CD14-positive monocyte (primary cell): Measurements from ENCODE around the gene CGB8. TPM values are rescaled to one million over a fixed set of nuclear protein-coding genes. Genes with fewer than 3 reads are reported as not detected.

Experiments
- DNase-seq, 3 donors: peaks; one replicate each; pipeline ENCODE4 v3.0.0-alpha.2; 2011 to 2022
- H2AFZ ChIP-seq: 2 replicates; pipeline ENCODE4 v1.6.0; 2012; ENCODE audit warnings: mild to moderate bottlenecking, low read depth, low read length, inconsistent platforms; ENCODE audit not compliant: insufficient read depth, poor library complexity, severe bottlenecking
- H3K27ac ChIP-seq, 2 donors: 1 replicate in 1 of 2; 2 replicates in 1 of 2; pipeline ENCODE4 v1.5.1; 2012 to 2013; ENCODE audit warnings: low read length in 2 of 2, control low read depth in 1 of 2, inconsistent platforms in 1 of 2, low read depth in 1 of 2, mild to moderate bottlenecking in 1 of 2
- H3K27me3 ChIP-seq, 2 donors: one replicate each; pipeline versions ENCODE4 v1.6.0 to v1.6.1; 2011 to 2013; ENCODE audit warnings: low read length in 2 of 2; ENCODE audit not compliant: control insufficient read depth in 2 of 2, insufficient read depth in 2 of 2
- H3K36me3 ChIP-seq, 2 donors: replicated peaks in 1 of 2; 1 replicate in 1 of 2; 2 replicates in 1 of 2; pipeline versions ENCODE4 v1.5.1 to v1.6.1; 2012 to 2013; ENCODE audit warnings: low read length in 2 of 2, control low read depth in 1 of 2, inconsistent platforms in 1 of 2, mild to moderate bottlenecking in 1 of 2; ENCODE audit not compliant: insufficient read depth in 2 of 2, control insufficient read depth in 1 of 2
- H3K4me1 ChIP-seq, 2 donors: 1 replicate in 1 of 2; 2 replicates in 1 of 2; pipeline versions ENCODE4 v1.5.1 to v1.6.1; 2012 to 2013; ENCODE audit warnings: low read length in 2 of 2, control low read depth in 1 of 2, inconsistent platforms in 1 of 2, mild to moderate bottlenecking in 1 of 2, moderate library complexity in 1 of 2; ENCODE audit not compliant: insufficient read depth in 2 of 2, control insufficient read depth in 1 of 2
- H3K4me2 ChIP-seq: replicated peaks from 2 replicates; pipeline ENCODE3; 2012; ENCODE audit warnings: low read length, moderate library complexity, mild to moderate bottlenecking; ENCODE audit not compliant: poor library complexity, severe bottlenecking; ENCODE audit errors: extremely low read depth
- H3K4me3 ChIP-seq, 3 experiments: fragments of 200-600 bp in 1 of 3; sonication (generic) in 1 of 3; replicated peaks in 1 of 3; 1 replicate in 2 of 3; 2 replicates in 1 of 3; pipeline ENCODE4 v1.5.1; 2011 to 2013; ENCODE audit warnings: low read length in 3 of 3, mild to moderate bottlenecking in 3 of 3, control low read depth in 2 of 3, low read depth in 2 of 3, inconsistent platforms in 1 of 3, moderate library complexity in 1 of 3
- H3K79me2 ChIP-seq: 2 replicates; pipeline ENCODE4 v1.6.0; 2012; ENCODE audit warnings: mild to moderate bottlenecking, control low read depth, inconsistent platforms, low read length, moderate library complexity; ENCODE audit not compliant: insufficient read depth
- H3K9ac ChIP-seq: 2 replicates; pipeline ENCODE4 v1.6.0; 2017; ENCODE audit warnings: low read length, mild to moderate bottlenecking; ENCODE audit not compliant: insufficient read depth, poor library complexity, severe bottlenecking
- H3K9me3 ChIP-seq, 2 donors: replicated peaks in 1 of 2; 1 replicate in 1 of 2; 2 replicates in 1 of 2; pipeline versions ENCODE4 v1.5.1 to v1.6.1; 2012 to 2013; ENCODE audit warnings: low read length in 2 of 2, control low read depth in 1 of 2; ENCODE audit not compliant: control insufficient read depth in 1 of 2, insufficient read depth in 1 of 2
- H4K20me1 ChIP-seq: 2 replicates; pipeline ENCODE4 v1.6.0; 2012; ENCODE audit warnings: mild to moderate bottlenecking, low read length, control low read depth, moderate library complexity; ENCODE audit not compliant: insufficient read depth
- H3K27ac Mint-ChIP-seq, 7 donors: one replicate each; pipeline ENCODE4 v1.8.0; 2020; ENCODE audit warnings: mild to moderate bottlenecking in 7 of 7, mixed read lengths in 7 of 7, moderate library complexity in 6 of 7, inconsistent platforms in 2 of 7
- H3K27me3 Mint-ChIP-seq, 3 donors: one replicate each; pipeline ENCODE4 v1.8.0; 2021 to 2022; ENCODE audit warnings: low read depth in 3 of 3, mild to moderate bottlenecking in 3 of 3, mixed read lengths in 3 of 3, moderate library complexity in 3 of 3, inconsistent platforms in 1 of 3
- H3K36me3 Mint-ChIP-seq, 2 donors: one replicate each; pipeline ENCODE4 v1.8.0; 2020; ENCODE audit warnings: mixed read lengths in 2 of 2, inconsistent platforms in 1 of 2, mild to moderate bottlenecking in 1 of 2
- H3K4me1 Mint-ChIP-seq: one replicate; pipeline ENCODE4 v1.8.0; 2020; ENCODE audit warnings: mild to moderate bottlenecking, mixed read lengths
- H3K4me3 Mint-ChIP-seq, 2 donors: one replicate each; pipeline ENCODE4 v1.8.0; 2020; ENCODE audit warnings: mild to moderate bottlenecking in 2 of 2, mixed read lengths in 2 of 2, moderate library complexity in 1 of 2
- H3K9me3 Mint-ChIP-seq, 7 donors: one replicate each; pipeline ENCODE4 v1.8.0; 2020 to 2022; ENCODE audit warnings: mixed read lengths in 7 of 7, mild to moderate bottlenecking in 6 of 7, moderate library complexity in 6 of 7, inconsistent platforms in 2 of 7
- WGBS: methylation state at CpG from one replicate; pipeline ENCODE4 v1.1.5; 2013; ENCODE audit warnings: missing lambda C conversion rate; ENCODE audit not compliant: insufficient coverage; 5-methylcytosine and 5-hydroxymethylcytosine counted together
- intact Hi-C, 2 donors: fragments of 100-400 bp; cut with micrococcal nuclease; formaldehyde crosslinking; loops; one replicate each; pipeline versions ENCODE4 v1.15.0 to v1.15.1; 2023
- polyA plus RNA-seq, 3 donors: library from polyadenylated mRNA; depleted of rRNA in 1 of 3; unstranded in 2 of 3; stranded (reverse) in 1 of 3; fragments of 300-500 nt in 2 of 3; fragments of >200 nt in 1 of 3; fragmentation: Illumina TruSeq in 2 of 3; gene quantifications; 1 replicate in 2 of 3; 2 replicates in 1 of 3; pipeline ENCODE4 v1.2.3, GENCODE V29; 2012 to 2021
- TF ChIP-seq, protein P1 (sequence below): fragments of 200-600 bp; IDR thresholded peaks from one replicate; pipeline ENCODE4 v1.8.0; 2022; ENCODE audit warnings: antibody characterized with exemption, mild to moderate bottlenecking

The CGB8 gene
- polyA plus RNA-seq, 3 donors = not detected

DNA sequence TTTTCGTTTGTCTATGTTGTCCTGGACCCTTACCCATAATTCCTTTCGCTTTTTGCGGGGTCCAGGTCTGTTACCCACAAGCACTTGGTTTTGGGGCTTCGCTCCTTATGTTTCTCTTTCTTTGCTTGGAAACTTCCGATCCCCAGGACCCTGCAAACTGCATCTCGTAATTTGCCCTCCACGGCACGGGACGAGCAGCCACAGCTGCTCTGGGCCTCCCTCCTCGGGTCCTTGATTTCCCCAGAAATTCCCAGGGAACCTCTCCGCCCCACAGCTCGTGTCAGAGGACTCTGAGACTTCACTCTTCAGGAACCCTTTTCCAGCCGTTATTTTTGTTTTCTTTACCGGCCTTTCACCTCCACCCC is 36.9 kb upstream of the CGB8 start:
- H3K4me1 Mint-ChIP-seq = peaks cover 21% of the 10 kb centered on the region
- peaks cover 19 to 36% of the 10 kb centered on the region in 2 donors for H3K36me3 Mint-ChIP-seq
- Histone ChIP-seq H2AFZ (peak overlapping the region; percentile 82), H3K4me1 (peaks cover 18 to 22% of the 10 kb centered on the region in 2 donors), H3K27me3 (no peaks in the 10 kb centered on the region), H3K27ac (peak overlapping the region; percentile 61 to 84), H3K9ac (peak overlapping the region; percentile 84), H4K20me1 (peaks cover 53% of the 10 kb centered on the region), H3K36me3 (peaks cover 22 to 34% of the 10 kb centered on the region in 2 donors), H3K9me3 (no peaks in the 10 kb centered on the region), H3K4me3 (peak overlapping the region; percentile 62 to 93 (median 71)), H3K4me2 (peak overlapping the region; percentile 96), H3K79me2 (peaks cover 52% of the 10 kb centered on the region)
- TF ChIP-seq, protein P1, sequence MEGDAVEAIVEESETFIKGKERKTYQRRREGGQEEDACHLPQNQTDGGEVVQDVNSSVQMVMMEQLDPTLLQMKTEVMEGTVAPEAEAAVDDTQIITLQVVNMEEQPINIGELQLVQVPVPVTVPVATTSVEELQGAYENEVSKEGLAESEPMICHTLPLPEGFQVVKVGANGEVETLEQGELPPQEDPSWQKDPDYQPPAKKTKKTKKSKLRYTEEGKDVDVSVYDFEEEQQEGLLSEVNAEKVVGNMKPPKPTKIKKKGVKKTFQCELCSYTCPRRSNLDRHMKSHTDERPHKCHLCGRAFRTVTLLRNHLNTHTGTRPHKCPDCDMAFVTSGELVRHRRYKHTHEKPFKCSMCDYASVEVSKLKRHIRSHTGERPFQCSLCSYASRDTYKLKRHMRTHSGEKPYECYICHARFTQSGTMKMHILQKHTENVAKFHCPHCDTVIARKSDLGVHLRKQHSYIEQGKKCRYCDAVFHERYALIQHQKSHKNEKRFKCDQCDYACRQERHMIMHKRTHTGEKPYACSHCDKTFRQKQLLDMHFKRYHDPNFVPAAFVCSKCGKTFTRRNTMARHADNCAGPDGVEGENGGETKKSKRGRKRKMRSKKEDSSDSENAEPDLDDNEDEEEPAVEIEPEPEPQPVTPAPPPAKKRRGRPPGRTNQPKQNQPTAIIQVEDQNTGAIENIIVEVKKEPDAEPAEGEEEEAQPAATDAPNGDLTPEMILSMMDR = no peak
- H3K27ac Mint-ChIP-seq = peak overlapping the region; percentile 86 to 95 (median 89)
- no peaks in the 10 kb centered on the region for H3K9me3 Mint-ChIP-seq
- WGBS = 0% methylated on average over 14 of the region's 14 CpGs
- DNase-seq = no peak
- H3K4me3 Mint-ChIP-seq = peak overlapping the region; percentile 91 to 94
- H3K27me3 Mint-ChIP-seq = peaks cover 2 to 3% (median 2%) of the 10 kb centered on the region in 3 donors
- intact Hi-C loops = loop anchor here in 1 of 2 donors (10.0 kb wide), 1 partner anchor 369 kb away; the partner anchor contains the start of genes ALDH16A1 and PIH1D1

DNA sequence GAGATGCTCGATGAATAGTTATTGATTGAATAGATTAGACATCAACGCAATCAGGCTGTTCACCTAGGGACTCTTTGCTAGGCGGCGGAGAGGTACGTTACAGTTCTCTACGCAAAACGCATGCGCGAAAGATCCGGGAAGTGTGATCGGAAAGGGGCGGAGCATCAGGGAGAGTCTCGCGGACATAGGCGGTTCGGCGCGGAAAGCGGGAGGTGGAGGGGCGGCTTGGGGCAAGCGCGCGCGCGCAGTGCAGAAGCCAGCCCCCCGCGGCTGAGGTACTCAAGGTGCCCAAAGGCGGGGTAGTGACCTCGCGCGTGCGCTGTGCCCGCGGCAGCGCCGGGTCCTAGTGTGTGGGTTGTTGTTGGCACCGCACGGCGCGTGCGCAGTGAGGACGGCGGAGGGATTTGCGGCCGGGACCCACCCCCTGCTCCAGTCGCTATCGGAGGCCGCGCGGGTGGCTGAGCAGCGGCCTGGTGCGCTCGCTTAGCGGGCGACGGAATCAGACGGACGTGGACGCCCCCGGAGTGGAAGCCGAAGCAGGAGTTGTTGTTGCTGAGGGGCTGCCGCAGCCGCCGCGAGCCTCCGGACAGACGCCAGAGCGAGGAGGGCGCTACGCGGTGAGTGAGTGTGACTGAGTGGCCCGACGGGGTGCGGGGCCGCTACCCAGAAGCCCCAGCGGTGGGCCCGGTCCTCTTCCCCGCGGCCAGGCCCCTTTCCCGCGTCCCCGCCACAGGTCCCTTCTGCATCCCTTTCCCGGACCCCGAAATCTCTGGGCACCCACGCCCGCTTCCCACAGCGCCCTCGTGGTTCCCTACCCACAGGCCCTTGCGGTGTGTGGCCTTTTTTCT is 36.3 kb upstream of the CGB8 start, which contains the start of gene SNRNP70:
SNRNP70 (plus strand) TSS at position 432 of the 848 bp plus-strand sequence. CDS start 964 bp downstream, outside the sequence.
- Mint-ChIP-seq H3K36me3 (peaks cover 13 to 30% of the 10 kb centered on the region in 2 donors), H3K4me3 (peak within 1 kb of the TSS; percentile 91 to 94), H3K27ac (peak within 1 kb of the TSS; percentile 86 to 95 (median 89)), H3K4me1 (peaks cover 21% of the 10 kb centered on the region), H3K9me3 (no peaks in the 10 kb centered on the region), H3K27me3 (peaks cover 2 to 4% (median 2%) of the 10 kb centered on the region in 3 donors)
- Histone ChIP-seq H3K4me3 (peak within 1 kb of the TSS; percentile 62 to 93 (median 71)), H3K36me3 (peaks cover 15 to 28% of the 10 kb centered on the region in 2 donors), H3K9ac (peak within 1 kb of the TSS; percentile 84), H3K4me1 (peaks cover 18 to 22% of the 10 kb centered on the region in 2 donors), H3K79me2 (peaks cover 46% of the 10 kb centered on the region), H3K9me3 (no peaks in the 10 kb centered on the region), H3K27ac (peak within 1 kb of the TSS; percentile 61 to 84), H2AFZ (peak within 1 kb of the TSS; percentile 82), H3K4me2 (peak within 1 kb of the TSS; percentile 96), H4K20me1 (peaks cover 47% of the 10 kb centered on the region), H3K27me3 (no peaks in the 10 kb centered on the region)
- DNase-seq = peak; percentile 98 to 99 (median 99)
- TF ChIP-seq, protein P1 = no peak
- WGBS = under 1% methylated on average over 89 of the region's 89 CpGs
- intact Hi-C loops = loop anchor here in 1 of 2 donors (10.0 kb wide), 1 partner anchor 370 kb away; the partner anchor contains the start of genes ALDH16A1 and PIH1D1
